Measurements from ENCODE around the gene GABRA6. TPM values are rescaled to one million over a fixed set of nuclear protein-coding genes. Genes with fewer than 3 reads are reported as not detected.

GABRA6 gene
- total RNA-seq, 4 donors from 2014 or later: not detected

DNA sequence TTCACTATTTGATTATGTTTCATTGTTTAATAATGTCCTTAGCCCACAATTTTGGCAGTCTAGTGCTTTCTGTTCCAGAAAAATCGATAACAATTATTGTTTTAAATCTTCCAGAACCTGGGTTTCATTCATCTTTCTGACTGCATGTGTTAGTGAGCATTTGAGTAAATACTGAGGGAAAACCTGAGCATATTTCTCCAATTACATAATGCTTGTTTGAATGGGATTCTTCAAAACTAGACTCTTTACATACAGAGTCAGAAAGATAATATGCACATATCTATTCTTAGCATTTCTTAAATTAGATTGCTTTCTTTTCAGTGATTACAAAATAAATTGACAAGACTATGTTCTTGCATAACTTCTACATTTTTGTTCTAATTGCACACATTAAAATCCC is 21.9 kb downstream of the GABRA6 start:
- no peak for ATAC-seq (ENCODE audit: low FRiP score)
- TF ChIP-seq, protein P1, sequence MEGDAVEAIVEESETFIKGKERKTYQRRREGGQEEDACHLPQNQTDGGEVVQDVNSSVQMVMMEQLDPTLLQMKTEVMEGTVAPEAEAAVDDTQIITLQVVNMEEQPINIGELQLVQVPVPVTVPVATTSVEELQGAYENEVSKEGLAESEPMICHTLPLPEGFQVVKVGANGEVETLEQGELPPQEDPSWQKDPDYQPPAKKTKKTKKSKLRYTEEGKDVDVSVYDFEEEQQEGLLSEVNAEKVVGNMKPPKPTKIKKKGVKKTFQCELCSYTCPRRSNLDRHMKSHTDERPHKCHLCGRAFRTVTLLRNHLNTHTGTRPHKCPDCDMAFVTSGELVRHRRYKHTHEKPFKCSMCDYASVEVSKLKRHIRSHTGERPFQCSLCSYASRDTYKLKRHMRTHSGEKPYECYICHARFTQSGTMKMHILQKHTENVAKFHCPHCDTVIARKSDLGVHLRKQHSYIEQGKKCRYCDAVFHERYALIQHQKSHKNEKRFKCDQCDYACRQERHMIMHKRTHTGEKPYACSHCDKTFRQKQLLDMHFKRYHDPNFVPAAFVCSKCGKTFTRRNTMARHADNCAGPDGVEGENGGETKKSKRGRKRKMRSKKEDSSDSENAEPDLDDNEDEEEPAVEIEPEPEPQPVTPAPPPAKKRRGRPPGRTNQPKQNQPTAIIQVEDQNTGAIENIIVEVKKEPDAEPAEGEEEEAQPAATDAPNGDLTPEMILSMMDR (IDR thresholded peaks at IDR 0.05): no peak
- DNase-seq (ENCODE audit: low spot score): no peak

DNA sequence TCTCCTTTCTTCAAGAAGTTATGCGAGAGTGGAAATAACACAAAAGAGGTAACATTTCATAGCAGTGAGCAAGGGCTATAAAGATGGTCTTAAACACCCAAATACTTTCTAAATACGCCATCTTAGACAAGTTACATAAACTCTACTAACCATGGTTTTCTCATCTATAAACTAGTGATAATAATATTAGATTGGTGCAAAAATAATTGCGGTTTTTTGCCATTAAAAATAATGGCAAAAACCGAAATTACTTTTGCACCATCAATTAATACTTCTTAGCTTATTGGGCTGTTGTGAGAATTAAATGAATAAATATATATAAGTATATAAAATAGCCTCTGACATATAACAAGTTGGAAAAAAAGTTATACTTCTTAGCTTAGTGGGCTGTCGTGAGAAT is 23.7 kb downstream of the GABRA6 start:
- ATAC-seq (ENCODE audit: low FRiP score): no peak
- DNase-seq (ENCODE audit: low spot score): no peak
- TF ChIP-seq, protein P1 (IDR thresholded peaks at IDR 0.05): no peak

DNA sequence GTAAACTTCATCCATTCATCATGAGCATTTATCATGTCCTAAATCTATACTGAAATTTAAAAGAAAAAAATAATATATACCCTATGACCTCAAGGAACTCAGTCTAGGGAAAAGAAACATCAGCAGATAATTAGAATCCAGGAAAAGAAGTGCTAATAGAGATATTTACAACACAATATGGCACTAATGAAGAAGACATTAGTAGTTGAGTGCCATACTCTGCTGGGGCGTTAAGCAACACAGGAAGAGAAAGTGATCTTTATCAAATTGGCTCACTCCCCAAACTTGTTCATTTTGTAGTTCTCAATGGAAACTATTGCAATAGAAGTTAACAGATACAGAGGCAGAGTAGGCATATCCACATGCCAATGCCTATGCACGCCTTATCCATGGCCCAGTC is 27.5 kb downstream of the GABRA6 start:
- DNase-seq (ENCODE audit: low spot score): no peak
- no peak for ATAC-seq (ENCODE audit: low FRiP score)
- TF ChIP-seq, protein P1 (IDR thresholded peaks at IDR 0.05): no peak

DNA sequence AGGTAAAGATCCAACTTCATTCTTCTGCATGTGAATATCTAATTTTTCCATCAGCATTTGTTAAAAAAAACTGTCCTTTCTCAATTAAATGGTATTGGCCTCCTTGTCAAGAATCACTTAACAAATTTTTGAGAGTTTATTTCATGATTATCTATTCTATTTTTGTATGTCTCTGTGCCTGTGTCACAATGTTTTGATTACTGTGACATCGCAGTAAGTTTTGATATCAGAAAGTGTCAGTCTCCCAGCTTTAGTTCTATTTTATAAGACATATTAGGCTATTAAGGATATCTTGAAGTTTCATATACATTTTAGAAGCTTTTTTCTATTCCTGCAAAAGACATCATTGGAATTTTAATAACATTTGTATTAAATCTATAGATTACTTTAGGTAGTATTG is 33.6 kb downstream of the GABRA6 start:
- ATAC-seq (ENCODE audit: low FRiP score) (no peak), DNase-seq (ENCODE audit: low spot score) (no peak)
- TF ChIP-seq, protein P1 (IDR thresholded peaks at IDR 0.05): no peak

DNA sequence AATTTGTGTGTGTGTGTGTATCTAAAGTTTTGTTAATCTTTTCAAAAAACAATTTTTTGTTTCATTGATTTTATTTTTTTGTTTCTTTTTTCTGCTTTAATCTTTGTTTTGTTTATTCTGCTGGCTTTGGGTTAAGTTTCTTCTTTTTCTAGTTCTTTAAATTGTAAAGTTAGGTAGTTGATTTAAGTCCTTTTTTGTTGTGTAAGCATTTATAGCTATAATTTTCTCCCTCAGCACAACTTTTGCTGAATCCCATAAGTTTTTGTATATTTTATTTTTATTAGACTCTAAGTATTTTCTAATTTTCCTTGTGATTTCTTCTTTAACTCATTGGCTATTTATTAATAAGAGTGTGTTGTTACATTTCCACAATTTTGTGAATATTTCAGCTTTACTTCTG is 34.9 kb downstream of the GABRA6 start:
- TF ChIP-seq, protein P1 (IDR thresholded peaks at IDR 0.05): no peak
- DNase-seq (ENCODE audit: low spot score): no peak
- ATAC-seq (ENCODE audit: low FRiP score): no peak

DNA sequence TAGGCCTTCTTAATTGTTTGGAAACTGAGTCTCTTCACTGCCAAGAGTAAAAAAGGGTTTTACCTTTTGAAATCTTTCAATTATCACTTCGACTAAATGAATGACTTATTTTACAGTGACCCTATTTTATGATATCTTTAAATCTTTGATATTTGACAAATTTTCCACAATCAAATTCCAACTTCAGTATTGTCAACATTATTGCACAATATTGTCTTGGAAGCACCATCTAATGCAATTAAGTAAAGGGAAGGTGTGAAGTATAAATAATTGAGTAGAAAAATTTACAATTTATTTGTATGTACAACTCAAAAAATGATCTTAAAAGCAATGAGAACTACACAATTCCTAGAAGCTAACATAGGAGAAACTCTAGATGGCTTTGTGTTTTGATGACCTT is 49.2 kb downstream of the GABRA6 start:
- TF ChIP-seq, protein P1 (IDR thresholded peaks at IDR 0.05): no peak
- DNase-seq (ENCODE audit: low spot score) (no peak), ATAC-seq (ENCODE audit: low FRiP score) (no peak)

DNA sequence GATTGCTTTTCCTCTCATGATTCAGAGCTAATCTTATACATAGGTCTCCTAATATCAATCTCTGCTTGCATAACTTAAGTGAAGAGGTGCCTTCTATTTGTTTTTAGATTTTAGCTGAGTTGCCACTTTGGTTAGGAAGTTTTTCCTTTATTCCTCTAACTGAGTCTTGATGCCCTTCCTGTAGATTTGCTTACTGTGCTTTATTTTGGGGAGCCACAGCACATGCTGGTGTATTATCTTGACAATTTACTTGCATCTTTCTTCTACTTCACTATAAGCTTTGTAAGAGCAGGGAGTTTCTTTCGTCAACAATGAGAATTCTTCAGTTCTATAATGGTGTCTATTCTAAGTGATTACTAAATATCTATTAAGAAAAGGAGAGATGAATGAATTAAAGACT is 54.9 kb downstream of the GABRA6 start:
- DNase-seq (ENCODE audit: low spot score) (no peak), ATAC-seq (ENCODE audit: low FRiP score) (no peak)
- TF ChIP-seq, protein P1 (IDR thresholded peaks at IDR 0.05): no peak
